ENCODE results near the gene PMAIP1.

DNA sequence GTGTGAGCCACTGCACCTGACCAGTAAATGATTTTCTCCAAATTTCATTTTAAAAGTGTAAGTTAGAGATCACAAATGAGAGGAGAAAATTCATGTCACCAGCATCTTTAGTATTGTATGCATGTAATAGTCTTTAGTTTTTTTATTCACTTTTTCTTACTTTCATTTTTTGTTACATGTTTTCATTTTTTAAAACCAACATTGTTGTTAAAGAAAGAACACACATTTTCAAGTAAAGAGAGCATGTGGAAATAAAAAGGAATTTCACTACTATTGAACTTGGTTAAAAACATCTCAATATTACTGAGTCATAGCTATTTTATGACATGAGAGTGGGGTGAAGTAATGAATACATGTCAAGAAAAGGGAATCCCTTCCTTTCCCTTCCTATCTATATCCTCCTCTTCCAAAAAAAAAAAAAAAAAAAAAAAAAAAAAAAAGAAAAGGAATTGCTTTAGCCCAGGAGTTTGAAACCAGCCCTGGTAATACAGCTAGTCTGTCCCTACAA is 29.1 kb upstream of the PMAIP1 start:
- TF ChIP-seq CTCF (IDR thresholded peaks at IDR 0.05) (no peak), POLR2AphosphoS5 (IDR thresholded peaks at IDR 0.05) (no peak), POLR2A (IDR thresholded peaks at IDR 0.05) (no peak)
